ENCODE data around the gene IGF1.

DNA sequence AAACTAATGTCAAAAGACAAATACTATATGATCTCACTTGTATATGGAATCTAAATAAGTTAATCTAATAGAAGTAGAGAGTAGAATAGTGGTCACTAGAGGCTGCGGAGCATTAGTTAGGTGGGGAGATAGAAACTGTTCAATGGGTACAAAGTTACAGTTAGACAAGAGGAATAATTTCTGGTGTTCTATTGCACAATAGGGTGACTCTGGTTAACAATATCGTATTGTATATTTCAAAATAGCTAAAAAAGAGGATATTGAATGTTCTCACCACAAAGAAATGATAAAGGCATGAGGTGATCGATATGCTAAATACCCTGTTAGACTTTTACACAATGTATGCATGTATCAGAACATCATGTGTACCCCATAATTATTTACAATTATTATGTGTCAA lies 42.9 kb downstream of the IGF1 start:
- TF ChIP-seq CTCF (IDR thresholded peaks at IDR 0.05) (no peak), POLR2A (IDR thresholded peaks at IDR 0.05) (no peak), EP300 (IDR thresholded peaks at IDR 0.05) (no peak)

Measured in tibial nerve (tissue), 4 donors.